Measurements from ENCODE around the gene SMCO4.

The SMCO4 gene

DNA sequence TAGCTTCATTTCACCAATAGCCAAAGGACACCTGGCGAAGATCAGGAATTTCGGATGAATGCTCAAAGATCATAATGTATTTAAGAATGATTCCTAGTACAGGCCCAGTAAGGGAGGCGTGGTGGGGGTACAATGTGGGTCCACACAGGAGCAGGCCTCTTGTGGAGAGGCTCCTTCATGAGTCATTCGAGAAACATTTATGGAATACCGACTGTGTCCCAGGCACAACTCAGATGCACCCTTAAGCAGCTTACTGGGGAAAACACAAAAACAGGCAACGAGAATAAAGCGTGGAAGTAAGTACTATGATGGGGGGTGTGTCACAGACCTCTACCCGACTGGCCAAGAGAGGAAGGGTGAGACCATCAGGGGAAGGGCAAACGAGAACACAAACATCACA, 44.5 kb downstream of the SMCO4 start:
- DNase-seq: no peak

DNA sequence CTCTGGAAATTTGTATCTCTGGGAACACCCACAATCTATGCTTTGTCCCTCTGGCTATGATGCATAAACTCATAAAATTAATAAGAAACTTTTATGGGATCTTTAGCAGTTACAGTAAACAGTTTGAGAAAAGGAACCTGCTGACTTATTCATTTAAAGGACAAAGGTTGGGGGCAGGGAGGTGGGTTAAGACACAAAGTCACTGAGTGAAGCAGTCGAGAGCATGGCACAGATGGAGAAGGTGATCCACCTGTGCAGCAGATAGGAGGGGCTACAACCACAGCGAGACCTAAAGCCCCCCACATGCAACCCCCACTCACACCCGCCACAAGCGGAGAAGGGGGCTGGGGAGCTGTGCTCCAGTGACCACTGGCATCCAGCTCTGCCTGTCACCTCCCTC, 45.0 kb downstream of the SMCO4 start:
- no peak for DNase-seq

DNA sequence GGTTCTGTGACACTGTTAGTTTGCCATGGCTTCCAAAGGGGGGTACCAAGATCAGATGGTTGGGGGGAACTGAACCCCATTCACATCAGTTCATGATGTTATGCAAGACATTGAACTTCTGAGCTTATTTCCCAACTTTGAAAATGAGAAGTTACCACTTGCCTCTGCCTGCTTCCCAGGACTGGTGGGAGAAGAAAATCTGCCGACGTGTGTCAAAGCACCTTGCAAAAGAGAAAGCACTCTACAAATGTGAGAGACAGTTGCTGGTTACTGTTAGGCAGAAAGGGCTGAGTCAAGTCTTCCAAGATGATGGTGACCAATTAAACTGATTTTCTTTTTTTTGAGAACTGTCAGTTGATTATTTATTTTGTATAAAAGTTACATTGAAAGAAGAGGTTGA, 45.6 kb downstream of the SMCO4 start:
- no peak for DNase-seq

DNA sequence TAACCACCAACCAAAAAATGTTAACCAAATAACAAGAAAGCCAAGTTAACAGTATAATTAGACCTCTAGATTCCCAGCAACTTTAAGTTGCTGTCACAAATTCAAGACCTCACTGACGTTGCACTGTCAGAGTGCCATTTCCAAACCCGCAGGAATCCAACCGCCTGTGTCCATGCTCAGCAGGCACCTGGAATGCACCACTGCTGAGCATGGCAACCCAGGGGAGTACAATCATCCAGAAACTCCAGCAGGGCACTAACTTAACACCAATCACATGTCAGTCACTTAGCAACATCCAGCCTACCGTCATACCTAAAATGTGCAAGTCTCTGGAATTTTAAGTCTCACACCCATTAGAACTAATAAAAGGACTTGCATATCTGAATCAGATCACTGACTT, 48.8 kb downstream of the SMCO4 start:
- no peak for DNase-seq

DNA sequence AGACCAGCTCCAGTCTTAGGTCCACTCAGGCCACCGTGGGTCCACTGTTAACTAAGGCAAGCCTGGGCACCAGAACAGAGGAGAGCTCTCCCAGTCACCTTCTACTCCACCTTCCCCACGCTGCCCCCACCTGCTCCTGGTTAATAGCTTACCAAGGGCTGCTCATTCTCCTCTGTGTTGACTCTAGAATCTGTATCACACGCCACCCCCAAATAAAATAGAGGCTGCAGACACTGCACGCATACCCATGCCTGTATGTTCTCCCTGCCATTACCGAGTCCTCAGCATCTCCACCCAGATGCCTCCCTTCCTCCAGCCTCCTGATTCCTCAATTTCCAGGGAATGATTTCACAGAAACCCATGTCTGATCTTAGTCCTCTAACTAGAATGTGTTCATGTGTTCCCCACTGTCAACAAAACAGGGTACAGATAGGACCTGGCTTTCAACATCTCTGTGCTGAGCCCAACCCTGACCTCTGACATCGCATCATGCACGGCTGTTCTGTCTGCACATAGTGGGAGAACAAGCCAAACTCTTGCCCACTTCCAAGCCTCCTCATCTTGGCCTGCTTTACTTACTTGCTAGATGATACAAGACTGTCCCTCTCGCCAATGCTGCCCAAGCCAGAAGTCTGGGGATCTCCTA, 49.8 kb downstream of the SMCO4 start:
- no peak for DNase-seq

DNA sequence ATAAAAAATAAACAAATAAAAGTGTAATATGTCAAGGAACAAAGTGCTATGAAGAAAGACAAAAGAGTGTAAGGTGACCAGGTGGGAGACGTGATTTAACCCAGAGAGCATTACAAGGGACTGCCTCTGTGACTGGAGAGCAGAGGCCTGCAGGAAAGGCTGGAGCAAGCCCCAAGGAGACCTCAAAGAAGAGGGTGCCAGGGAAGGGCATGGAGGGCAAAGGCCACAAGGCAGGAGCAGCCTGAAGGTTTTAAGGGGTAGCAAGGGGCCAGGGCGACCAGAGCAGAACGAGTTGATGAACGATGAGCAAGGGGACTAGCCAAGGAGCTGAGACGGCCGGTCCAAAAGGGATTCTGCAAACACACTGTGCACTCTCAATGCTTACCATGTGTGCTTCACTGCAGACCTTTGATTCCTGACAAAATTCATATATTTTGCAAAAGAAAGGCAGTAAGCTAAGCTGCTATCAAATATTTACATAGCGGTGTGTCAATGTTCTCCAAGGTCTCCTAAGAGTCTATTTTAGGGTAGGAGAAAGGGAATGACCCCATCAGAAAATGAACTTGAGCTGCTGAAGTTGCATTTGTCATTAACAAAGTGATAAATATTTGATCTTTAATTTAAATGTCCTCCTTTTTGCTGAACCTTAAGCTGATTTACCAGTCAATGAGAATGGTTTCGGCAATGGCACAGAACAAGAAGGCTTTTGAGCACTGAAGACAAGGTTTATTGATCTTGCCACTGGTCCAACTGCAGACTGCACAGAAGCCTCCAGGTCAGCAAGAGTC, 50.5 kb downstream of the SMCO4 start:
- no peak for DNase-seq

- no peak for DNase-seq
These were observed 51.2 kb downstream of the SMCO4 start for GRCh38 chr11:93491973-93492372.

GRCh38 chr11:93490996-93491618, 52.1 kb downstream of the SMCO4 start:
- DNase-seq: no peak

DNA sequence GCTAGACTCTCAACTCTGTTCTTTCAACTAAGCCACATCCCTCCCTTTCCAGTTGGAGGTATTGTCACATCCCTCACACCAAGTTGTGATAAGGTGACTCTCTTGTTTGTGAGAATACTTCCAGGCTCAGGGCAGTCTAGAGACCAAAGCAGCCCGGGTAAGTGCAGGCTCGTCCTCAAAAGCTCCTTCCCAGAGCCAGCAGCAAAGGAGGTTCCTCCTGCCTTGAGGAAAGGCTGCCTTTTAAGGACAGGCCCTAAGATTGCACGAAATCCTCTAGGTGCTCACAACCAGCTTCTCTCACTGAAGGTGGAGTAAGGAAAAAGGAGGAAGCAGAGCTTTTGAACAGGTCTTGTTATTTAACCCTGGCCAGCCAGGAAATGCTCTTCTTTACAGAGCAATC, 53.4 kb downstream of the SMCO4 start:
- DNase-seq: no peak

DNA sequence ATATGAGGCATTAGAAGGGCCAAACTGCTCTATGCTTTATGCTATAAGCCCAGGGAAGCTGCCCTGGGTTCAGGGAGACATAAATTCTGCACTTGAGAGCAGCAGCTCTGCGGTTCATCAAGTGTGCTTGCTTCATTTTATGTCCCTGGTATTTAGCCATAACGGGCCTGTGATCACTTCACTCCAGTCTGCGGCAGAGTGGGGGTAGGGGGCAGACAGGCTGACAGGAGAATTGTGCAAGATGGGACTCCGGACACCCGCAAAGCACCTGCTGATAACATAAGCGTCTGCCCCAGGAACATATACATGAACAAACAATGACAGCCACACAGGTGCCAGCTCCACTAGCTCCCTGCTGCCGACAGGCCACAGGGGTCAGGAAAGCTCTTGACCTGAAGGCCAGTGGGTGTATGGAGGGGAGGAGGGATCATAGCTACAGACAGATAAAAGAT, 56.1 kb downstream of the SMCO4 start:
- DNase-seq: no peak

DNA sequence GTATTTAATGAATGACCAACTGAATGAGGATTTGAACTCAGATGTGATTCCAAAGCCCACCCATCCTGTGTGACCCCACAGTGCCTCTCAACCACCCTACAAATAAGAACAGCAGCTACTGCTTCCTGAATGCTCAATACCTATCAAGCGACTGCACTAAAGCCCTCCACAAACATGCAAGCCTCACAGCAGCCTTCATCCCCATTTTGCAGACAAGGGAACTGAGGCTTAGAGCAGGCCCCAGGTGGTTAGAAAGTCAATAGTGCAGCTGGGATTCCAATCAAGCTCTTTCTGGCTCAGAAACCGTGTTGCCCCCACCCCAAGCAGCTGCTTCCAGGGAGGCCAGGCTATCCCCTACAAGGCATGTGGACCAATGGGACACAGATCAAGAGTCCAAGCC, 57.2 kb downstream of the SMCO4 start:
- no peak for DNase-seq

GRCh38 chr11:93484716-93485115, 58.5 kb downstream of the SMCO4 start:
- no peak for DNase-seq

- DNase-seq: no peak
These were observed 60.6 kb downstream of the SMCO4 start for GRCh38 chr11:93482556-93482955.

GRCh38 chr11:93481696-93482095, 61.5 kb downstream of the SMCO4 start:
- DNase-seq: no peak

GRCh38 chr11:93481279-93481678, 61.9 kb downstream of the SMCO4 start:
- no peak for DNase-seq

GRCh38 chr11:93480756-93481155, 62.4 kb downstream of the SMCO4 start:
- DNase-seq: no peak

DNA sequence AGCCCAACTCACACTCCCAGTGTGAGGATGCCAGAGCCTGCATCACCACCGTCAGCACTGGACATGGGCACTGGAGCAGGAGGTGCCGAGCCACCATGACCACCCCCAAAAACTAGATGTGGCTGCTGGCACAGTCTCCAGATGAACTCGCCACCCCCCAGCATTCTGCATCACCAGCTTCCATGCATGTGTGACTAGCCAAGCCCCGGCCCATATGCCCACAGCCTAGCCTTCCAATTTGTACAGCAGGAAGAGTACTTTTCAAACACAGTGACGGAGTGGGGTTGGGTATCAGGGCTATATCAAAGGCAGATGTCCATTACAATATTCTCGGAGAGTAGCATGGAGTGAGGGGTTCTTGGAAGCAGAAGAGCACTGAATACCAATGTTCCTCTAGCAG, 62.9 kb downstream of the SMCO4 start:
- DNase-seq: no peak

- DNase-seq: no peak
These were observed 64.3 kb downstream of the SMCO4 start for GRCh38 chr11:93478841-93479240.

- DNase-seq: no peak
These were observed 65.4 kb downstream of the SMCO4 start for GRCh38 chr11:93477684-93478234.

DNA sequence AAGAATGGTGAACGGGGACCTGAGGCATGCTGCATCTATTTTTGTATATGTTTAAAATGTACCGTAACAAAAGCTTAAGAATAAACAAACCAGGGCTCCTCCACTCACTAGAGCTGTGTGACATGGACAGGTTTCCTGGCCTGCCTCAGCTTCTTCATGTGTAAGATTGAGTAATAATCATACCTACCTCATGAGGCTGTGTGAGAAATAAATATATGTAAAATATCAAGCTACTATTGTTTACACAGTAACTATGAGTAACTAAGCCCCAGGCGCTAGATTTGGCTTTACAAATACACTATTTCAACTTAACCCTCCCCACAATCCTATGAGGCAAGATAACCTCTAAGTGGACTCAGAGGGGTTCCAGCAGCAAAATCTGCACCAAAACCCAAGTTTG, 66.4 kb downstream of the SMCO4 start:
- no peak for DNase-seq

GRCh38 chr11:93474123-93474522, 69.1 kb downstream of the SMCO4 start:
- no peak for DNase-seq

DNA sequence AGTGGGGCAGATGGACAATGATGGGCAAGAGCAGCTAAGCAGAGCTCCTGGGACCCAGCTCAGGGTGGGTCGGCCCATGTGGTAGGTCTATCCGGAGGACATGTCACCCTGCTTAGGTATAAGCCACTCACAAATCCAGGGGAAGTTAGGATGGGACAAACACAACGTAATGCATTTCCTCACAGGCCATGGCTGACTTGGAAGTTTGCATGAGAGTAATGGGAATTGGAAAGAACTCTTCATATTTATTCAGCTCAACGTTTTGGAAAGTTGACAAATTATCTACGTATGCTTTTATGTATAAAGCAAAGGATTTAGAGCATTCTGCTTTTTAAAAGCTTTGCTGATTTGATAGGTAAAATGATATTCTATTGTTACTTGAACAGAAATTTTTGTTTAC, 74.9 kb downstream of the SMCO4 start:
- DNase-seq: no peak

- DNase-seq: no peak
These were observed 76.1 kb downstream of the SMCO4 start for GRCh38 chr11:93467054-93467453.

All from effector CD4-positive, alpha-beta T cell (primary cell).